CD14-positive monocyte (primary cell): ENCODE results near the gene AHI1. TPM values are rescaled to one million over a fixed set of nuclear protein-coding genes. Genes with fewer than 3 reads are reported as not detected.

Experiments used
- DNase-seq, 3 donors: peaks; one replicate each; pipeline ENCODE4 v3.0.0-alpha.2; 2011 to 2022
- H2AFZ ChIP-seq: 2 replicates; pipeline ENCODE4 v1.6.0; 2012; ENCODE audit warnings: mild to moderate bottlenecking, low read depth, low read length, inconsistent platforms; ENCODE audit not compliant: insufficient read depth, poor library complexity, severe bottlenecking
- H3K27ac ChIP-seq, 2 donors: 1 replicate in 1 of 2; 2 replicates in 1 of 2; pipeline ENCODE4 v1.5.1; 2012 to 2013; ENCODE audit warnings: low read length in 2 of 2, control low read depth in 1 of 2, inconsistent platforms in 1 of 2, low read depth in 1 of 2, mild to moderate bottlenecking in 1 of 2
- H3K27me3 ChIP-seq, 2 donors: one replicate each; pipeline versions ENCODE4 v1.6.0 to v1.6.1; 2011 to 2013; ENCODE audit warnings: low read length in 2 of 2; ENCODE audit not compliant: control insufficient read depth in 2 of 2, insufficient read depth in 2 of 2
- H3K36me3 ChIP-seq, 2 donors: replicated peaks in 1 of 2; 1 replicate in 1 of 2; 2 replicates in 1 of 2; pipeline versions ENCODE4 v1.5.1 to v1.6.1; 2012 to 2013; ENCODE audit warnings: low read length in 2 of 2, control low read depth in 1 of 2, inconsistent platforms in 1 of 2, mild to moderate bottlenecking in 1 of 2; ENCODE audit not compliant: insufficient read depth in 2 of 2, control insufficient read depth in 1 of 2
- H3K4me1 ChIP-seq, 2 donors: 1 replicate in 1 of 2; 2 replicates in 1 of 2; pipeline versions ENCODE4 v1.5.1 to v1.6.1; 2012 to 2013; ENCODE audit warnings: low read length in 2 of 2, control low read depth in 1 of 2, inconsistent platforms in 1 of 2, mild to moderate bottlenecking in 1 of 2, moderate library complexity in 1 of 2; ENCODE audit not compliant: insufficient read depth in 2 of 2, control insufficient read depth in 1 of 2
- H3K4me2 ChIP-seq: replicated peaks from 2 replicates; pipeline ENCODE3; 2012; ENCODE audit warnings: low read length, moderate library complexity, mild to moderate bottlenecking; ENCODE audit not compliant: poor library complexity, severe bottlenecking; ENCODE audit errors: extremely low read depth
- H3K4me3 ChIP-seq, 3 experiments: fragments of 200-600 bp in 1 of 3; sonication (generic) in 1 of 3; replicated peaks in 1 of 3; 1 replicate in 2 of 3; 2 replicates in 1 of 3; pipeline ENCODE4 v1.5.1; 2011 to 2013; ENCODE audit warnings: low read length in 3 of 3, mild to moderate bottlenecking in 3 of 3, control low read depth in 2 of 3, low read depth in 2 of 3, inconsistent platforms in 1 of 3, moderate library complexity in 1 of 3
- H3K79me2 ChIP-seq: 2 replicates; pipeline ENCODE4 v1.6.0; 2012; ENCODE audit warnings: mild to moderate bottlenecking, control low read depth, inconsistent platforms, low read length, moderate library complexity; ENCODE audit not compliant: insufficient read depth
- H3K9ac ChIP-seq: 2 replicates; pipeline ENCODE4 v1.6.0; 2017; ENCODE audit warnings: low read length, mild to moderate bottlenecking; ENCODE audit not compliant: insufficient read depth, poor library complexity, severe bottlenecking
- H3K9me3 ChIP-seq, 2 donors: replicated peaks in 1 of 2; 1 replicate in 1 of 2; 2 replicates in 1 of 2; pipeline versions ENCODE4 v1.5.1 to v1.6.1; 2012 to 2013; ENCODE audit warnings: low read length in 2 of 2, control low read depth in 1 of 2; ENCODE audit not compliant: control insufficient read depth in 1 of 2, insufficient read depth in 1 of 2
- H4K20me1 ChIP-seq: 2 replicates; pipeline ENCODE4 v1.6.0; 2012; ENCODE audit warnings: mild to moderate bottlenecking, low read length, control low read depth, moderate library complexity; ENCODE audit not compliant: insufficient read depth
- H3K27ac Mint-ChIP-seq, 7 donors: one replicate each; pipeline ENCODE4 v1.8.0; 2020; ENCODE audit warnings: mild to moderate bottlenecking in 7 of 7, mixed read lengths in 7 of 7, moderate library complexity in 6 of 7, inconsistent platforms in 2 of 7
- H3K27me3 Mint-ChIP-seq, 3 donors: one replicate each; pipeline ENCODE4 v1.8.0; 2021 to 2022; ENCODE audit warnings: low read depth in 3 of 3, mild to moderate bottlenecking in 3 of 3, mixed read lengths in 3 of 3, moderate library complexity in 3 of 3, inconsistent platforms in 1 of 3
- H3K36me3 Mint-ChIP-seq, 2 donors: one replicate each; pipeline ENCODE4 v1.8.0; 2020; ENCODE audit warnings: mixed read lengths in 2 of 2, inconsistent platforms in 1 of 2, mild to moderate bottlenecking in 1 of 2
- H3K4me1 Mint-ChIP-seq: one replicate; pipeline ENCODE4 v1.8.0; 2020; ENCODE audit warnings: mild to moderate bottlenecking, mixed read lengths
- H3K4me3 Mint-ChIP-seq, 2 donors: one replicate each; pipeline ENCODE4 v1.8.0; 2020; ENCODE audit warnings: mild to moderate bottlenecking in 2 of 2, mixed read lengths in 2 of 2, moderate library complexity in 1 of 2
- H3K9me3 Mint-ChIP-seq, 7 donors: one replicate each; pipeline ENCODE4 v1.8.0; 2020 to 2022; ENCODE audit warnings: mixed read lengths in 7 of 7, mild to moderate bottlenecking in 6 of 7, moderate library complexity in 6 of 7, inconsistent platforms in 2 of 7
- CTCF ChIP-seq: fragments of 200-600 bp; IDR thresholded peaks from one replicate; pipeline ENCODE4 v1.8.0; 2022; ENCODE audit warnings: antibody characterized with exemption, mild to moderate bottlenecking
- WGBS: methylation state at CpG from one replicate; pipeline ENCODE4 v1.1.5; 2013; ENCODE audit warnings: missing lambda C conversion rate; ENCODE audit not compliant: insufficient coverage; 5-methylcytosine and 5-hydroxymethylcytosine counted together
- intact Hi-C, 2 donors: fragments of 100-400 bp; cut with micrococcal nuclease; formaldehyde crosslinking; loops; one replicate each; pipeline versions ENCODE4 v1.15.0 to v1.15.1; 2023
- polyA plus RNA-seq, 3 donors: library from polyadenylated mRNA; depleted of rRNA in 1 of 3; unstranded in 2 of 3; stranded (reverse) in 1 of 3; fragments of 300-500 nt in 2 of 3; fragments of >200 nt in 1 of 3; fragmentation: Illumina TruSeq in 2 of 3; gene quantifications; 1 replicate in 2 of 3; 2 replicates in 1 of 3; pipeline ENCODE4 v1.2.3, GENCODE V29; 2012 to 2021

AHI1 gene
- polyA plus RNA-seq, 3 donors: 0.91 to 2.8 (median 1.4) TPM

GRCh38 chr6:135268263-135268662, 229.3 kb downstream of the AHI1 start:
- intact Hi-C loops: no loop called here
- no CpG with 5 or more reads among the region's 3 CpGs for WGBS
- H3K9me3 Mint-ChIP-seq: no peaks in the 10 kb centered on the region
- no peaks in the 10 kb centered on the region for H3K36me3 Mint-ChIP-seq
- no peak for DNase-seq
- TF ChIP-seq CTCF: no peak
- H3K79me2 ChIP-seq: no peaks in the 10 kb centered on the region
- no peaks in the 10 kb centered on the region for H3K27me3 ChIP-seq
- H3K4me2 ChIP-seq: no peak overlapping the region
- no peak overlapping the region for H2AFZ ChIP-seq
- peaks cover 0 to 2% (median 1%) of the 10 kb centered on the region in 3 donors for H3K27me3 Mint-ChIP-seq
- H3K4me3 ChIP-seq: no peak overlapping the region
- no peaks in the 10 kb centered on the region for H3K36me3 ChIP-seq
- H3K9ac ChIP-seq: no peak overlapping the region
- no peak overlapping the region for H3K27ac ChIP-seq
- no peak overlapping the region for H3K4me3 Mint-ChIP-seq
- H3K4me1 ChIP-seq: peaks cover 7 to 10% of the 10 kb centered on the region in 2 donors
- peaks cover 16% of the 10 kb centered on the region for H3K4me1 Mint-ChIP-seq
- H3K9me3 ChIP-seq: no peaks in the 10 kb centered on the region
- no peak overlapping the region for H3K27ac Mint-ChIP-seq
- no peaks in the 10 kb centered on the region for H4K20me1 ChIP-seq

- intact Hi-C loops: no loop called here
- no peak overlapping the region for H2AFZ ChIP-seq
Observed at GRCh38 chr6:135267085-135267484, 230.5 kb downstream of the AHI1 start.

More at GRCh38 chr6:135267085-135267484, 230.5 kb downstream of the AHI1 start:
- Histone ChIP-seq H3K27ac (no peak overlapping the region), H3K9ac (no peak overlapping the region), H3K79me2 (no peaks in the 10 kb centered on the region), H3K4me1 (peaks cover 7 to 17% of the 10 kb centered on the region in 2 donors), H3K36me3 (no peaks in the 10 kb centered on the region), H3K4me2 (no peak overlapping the region), H4K20me1 (no peaks in the 10 kb centered on the region), H3K27me3 (no peaks in the 10 kb centered on the region), H3K9me3 (no peaks in the 10 kb centered on the region), H3K4me3 (no peak overlapping the region)
- 83% methylated on average over 1 of the region's 2 CpGs for WGBS
- Mint-ChIP-seq H3K4me1 (peaks cover 19% of the 10 kb centered on the region), H3K27me3 (peaks cover 0 to 2% (median 1%) of the 10 kb centered on the region in 3 donors), H3K9me3 (no peaks in the 10 kb centered on the region), H3K36me3 (no peaks in the 10 kb centered on the region), H3K4me3 (no peak overlapping the region), H3K27ac (no peak overlapping the region)
- TF ChIP-seq CTCF: no peak
- DNase-seq: no peak
